NCI-H524 treated with DMSO at 0.1 percent for 48 hours (cell line): ENCODE results near the gene CILP2.
A peak's percentile ranks its signal among the peaks of the same experiment; 100 is the strongest.

Experiments used
- DNase-seq: peaks from one replicate; lab custom pipeline; 2025; lab: John Stamatoyannopoulos, UW

Gene CILP2

DNA sequence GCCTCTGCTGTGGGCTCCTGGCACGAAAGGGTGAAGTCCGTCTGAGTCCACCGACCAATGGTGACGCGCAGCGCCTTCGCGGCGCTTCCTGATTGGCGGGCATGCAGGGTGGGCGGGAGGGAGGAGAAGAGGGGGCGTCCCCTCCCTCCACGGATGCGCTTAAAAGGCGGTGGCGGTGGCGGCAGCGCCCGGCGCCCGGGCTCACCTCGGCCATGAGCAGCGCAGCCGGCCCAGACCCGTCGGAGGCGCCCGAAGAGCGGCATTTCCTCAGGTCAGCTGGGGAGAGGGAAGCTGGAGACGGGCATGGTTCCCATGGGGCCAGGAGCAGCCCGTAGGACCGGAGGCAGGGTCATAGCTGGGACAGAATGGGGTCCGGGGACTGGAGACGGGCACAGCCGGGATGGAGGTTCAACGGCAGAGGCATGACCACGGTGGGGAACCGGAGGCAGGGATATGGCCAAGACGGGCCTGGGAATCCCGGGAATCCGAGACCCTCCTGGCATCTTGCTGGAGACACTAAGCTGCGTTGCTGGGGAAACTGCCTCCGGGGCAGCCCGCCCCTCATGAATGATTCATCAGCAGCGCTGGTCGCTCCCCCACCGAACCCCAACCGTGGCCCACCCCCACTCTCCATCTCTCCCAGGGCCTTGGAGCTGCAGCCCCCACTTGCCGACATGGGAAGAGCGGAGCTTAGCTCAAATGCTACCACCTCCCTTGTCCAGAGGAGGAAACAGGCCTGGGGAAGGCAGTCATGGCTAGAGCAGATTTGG, 9.2 kb upstream of the CILP2 start, which contains the start of gene YJEFN3:
TSS of gene YJEFN3 (plus strand) at position 191 of the 770 bp plus-strand sequence. CDS start at position 213, 22 bp downstream.
- DNase-seq: no peak

DNA sequence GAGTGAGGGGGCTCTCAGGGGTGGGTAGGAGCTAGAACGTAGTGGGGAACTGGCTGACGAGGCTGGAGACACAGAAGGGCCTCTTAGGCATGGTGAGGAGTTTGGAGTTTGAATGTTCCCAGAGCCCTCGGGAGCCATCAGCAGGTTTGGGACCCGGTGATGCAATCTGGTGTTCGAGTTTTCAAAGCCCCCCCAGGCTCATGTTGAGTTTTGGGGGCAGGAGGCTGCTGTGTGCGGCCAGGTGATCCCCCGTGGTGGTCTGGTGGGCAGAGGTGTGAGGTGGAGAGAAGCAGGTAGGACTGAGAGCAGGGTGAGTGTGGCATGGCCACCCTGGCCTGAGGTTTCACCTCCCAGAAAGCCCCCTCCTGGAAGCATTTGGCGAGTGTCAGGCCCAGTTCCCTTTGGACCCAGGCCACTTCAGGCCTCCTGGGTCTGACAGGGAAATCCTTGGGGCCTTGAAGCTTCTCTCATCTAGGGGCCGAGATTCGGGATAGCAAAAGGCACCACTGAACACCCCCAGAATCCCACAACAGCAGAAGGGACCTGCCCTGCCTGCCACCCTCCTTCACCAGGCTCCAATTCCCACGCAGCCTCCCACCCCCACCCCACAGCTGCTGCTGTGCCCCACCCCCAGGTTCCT, 8.2 kb upstream of the CILP2 start:
- no peak for DNase-seq

DNA sequence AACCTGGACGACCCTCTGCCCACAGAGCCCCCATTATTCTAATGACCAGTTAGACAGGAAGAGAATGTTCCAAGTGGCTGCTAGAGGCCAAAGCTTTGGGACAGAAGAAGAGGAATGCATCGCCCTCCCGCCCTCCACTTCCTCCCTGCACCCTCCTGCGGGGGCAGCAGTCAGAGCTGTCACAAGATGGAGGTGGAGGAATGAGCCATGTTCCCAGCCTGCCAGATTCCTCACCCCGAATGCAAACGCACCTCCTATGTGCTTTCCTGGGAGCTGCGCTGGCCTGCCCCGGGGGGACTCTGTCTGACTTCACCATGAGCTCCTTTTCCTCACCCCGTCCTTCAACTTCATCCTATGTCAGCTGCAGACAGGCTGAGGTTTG, 7.7 kb upstream of the CILP2 start:
- DNase-seq: no peak

DNA sequence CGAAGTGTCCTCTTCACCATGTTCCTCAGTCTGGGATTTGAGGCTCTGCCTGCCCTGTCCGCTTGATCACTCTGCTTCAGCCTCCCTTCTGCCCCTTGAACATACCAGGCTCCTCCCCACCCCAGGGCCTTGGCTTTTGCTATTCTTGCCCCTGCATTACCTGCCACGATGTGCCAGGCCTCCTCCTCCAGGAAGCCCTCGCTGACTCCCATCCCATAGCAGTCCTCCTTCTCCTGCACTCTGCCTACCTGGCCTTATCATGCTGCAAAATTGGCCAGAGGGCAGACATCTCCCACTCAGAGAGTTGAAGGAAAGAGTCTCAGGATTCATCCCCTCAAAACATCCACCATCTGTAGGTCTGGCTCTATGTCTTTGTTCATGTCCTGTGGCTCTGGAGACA, 7.2 kb upstream of the CILP2 start:
- no peak for DNase-seq

DNA sequence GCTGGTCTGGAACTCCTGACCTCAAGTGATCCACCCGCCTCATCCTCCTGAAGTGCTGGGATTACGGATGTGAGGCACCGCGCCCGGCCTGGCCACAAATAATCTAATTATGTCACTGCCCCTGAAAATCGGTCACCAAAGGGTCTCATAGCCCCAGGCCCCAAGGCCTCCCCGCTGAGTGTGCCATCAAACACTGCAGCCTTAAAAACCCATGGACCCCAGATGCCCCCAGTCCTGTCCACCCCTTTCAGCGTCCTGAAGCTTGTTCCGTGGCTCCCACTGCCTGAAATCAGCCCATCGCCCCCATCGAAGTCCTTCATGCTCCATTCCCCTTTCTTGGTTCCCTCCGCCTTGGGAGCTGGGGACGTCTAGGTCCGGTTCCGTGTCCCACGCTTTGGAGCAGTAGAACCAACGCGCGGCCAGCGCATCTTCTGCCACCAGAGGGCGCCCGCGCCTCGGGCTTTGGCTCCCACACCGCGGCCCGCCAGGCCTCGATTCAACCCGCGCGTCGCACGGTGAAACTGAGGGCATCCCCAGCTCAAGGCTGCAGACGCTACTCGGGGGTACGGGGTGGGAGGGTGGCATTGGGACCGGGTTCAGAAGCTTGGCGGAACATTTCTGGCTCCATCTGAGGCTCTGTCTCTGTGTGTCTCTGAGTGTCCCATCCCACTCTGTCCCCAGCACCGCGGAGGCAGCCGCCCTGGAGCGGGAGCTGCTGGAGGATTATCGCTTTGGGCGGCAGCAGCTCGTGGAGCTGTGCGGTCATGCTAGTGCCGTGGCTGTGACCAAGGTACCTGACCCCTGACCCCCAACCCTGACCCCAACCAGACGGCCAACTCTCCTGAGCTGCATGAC, 5.9 kb upstream of the CILP2 start:
- no peak for DNase-seq

DNA sequence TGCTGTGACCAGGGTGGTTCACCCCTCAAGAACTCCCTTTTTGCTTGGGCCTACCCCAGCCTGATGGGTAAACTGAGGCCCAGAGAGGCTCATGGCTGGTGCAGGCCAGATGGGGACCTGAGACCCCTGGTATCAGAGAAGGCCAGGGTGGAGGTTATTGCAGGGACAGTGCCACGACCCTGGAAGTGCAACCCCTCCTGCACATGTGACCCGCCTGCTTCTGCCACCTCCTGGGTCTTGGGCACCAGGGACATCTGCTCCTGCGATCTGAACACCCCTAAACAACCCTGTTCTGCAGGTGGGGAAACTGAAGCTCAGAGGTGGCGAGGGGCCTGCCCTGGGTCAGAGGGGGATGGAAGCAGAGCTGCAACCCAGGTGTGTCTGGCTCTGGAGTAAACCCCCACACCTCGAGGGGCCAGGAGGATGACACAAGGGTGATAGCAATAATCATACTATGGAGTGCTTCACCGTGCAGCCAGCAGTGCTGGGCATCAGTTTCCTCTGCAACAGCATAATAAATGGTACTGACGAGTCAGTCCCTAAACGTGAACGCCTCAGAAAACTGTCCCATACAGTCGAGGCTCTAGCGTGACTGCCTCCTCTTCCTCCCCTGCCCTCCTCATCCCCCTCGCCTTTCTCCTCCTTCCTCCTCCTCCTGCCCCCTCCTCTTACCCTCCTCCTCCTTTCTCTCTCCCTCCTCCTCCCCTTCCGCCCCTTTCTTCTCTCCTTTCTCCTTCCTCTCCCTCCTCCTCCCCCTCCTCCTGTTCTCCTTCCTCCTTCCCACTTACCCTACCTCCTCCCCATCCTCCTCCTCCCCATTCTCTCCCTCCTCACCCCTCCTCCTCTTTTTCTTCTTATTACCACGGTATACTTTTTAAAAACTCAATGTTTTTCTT, 5.0 kb upstream of the CILP2 start:
- DNase-seq: no peak

DNA sequence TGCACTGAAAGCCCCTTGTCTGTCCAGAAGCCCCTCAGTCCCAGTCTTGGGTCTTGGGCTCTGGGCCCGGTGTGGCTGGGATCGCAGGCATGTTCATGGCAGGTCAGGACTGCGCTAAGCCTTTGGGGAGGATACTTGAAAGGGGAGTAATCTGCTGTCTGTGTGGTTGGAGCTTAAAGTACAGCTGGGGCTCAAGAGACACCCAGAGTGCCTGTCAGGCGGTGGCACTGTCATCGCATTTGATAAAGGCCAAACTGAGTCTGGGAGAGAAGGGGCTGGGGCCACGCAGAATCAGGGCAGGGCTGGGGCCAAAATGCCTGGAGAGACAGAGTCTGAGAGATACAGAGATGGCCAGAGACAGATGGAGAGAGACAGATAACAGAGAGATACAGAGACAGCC, 4.2 kb upstream of the CILP2 start:
- peak; percentile 19 for DNase-seq

DNA sequence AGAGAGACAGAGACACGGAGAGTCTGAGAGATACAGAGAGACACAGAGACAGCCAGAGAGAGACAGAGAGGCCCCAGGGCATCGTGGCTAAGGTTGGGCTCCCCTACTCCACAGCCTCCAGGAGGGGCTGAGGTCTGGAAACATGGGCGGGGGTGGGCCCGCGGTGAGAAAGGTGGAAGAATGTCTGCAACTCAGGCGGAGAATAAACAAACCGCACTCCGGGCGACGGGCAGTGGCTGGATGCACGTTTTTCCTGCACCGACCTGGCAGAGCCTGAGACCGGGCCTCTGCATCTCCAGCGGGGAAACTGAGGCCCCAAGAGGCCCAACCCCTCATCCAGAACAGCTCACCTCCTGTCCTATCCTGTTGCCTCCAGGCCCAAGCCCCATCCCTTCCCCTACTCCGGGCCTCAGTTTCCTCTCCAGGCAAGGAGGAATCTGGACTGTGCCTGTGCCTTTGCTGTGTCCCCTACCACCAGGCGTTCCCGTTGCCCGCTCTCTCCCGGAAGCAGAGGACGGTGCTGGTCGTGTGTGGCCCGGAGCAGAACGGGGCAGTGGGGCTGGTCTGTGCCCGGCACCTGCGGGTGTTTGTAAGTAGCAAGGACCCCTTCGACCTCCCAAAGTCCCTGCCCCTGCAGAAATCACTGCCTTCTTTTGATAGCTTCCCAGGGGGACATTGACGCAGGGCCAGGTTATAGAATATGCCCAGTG, 3.4 kb upstream of the CILP2 start:
- DNase-seq: no peak

DNA sequence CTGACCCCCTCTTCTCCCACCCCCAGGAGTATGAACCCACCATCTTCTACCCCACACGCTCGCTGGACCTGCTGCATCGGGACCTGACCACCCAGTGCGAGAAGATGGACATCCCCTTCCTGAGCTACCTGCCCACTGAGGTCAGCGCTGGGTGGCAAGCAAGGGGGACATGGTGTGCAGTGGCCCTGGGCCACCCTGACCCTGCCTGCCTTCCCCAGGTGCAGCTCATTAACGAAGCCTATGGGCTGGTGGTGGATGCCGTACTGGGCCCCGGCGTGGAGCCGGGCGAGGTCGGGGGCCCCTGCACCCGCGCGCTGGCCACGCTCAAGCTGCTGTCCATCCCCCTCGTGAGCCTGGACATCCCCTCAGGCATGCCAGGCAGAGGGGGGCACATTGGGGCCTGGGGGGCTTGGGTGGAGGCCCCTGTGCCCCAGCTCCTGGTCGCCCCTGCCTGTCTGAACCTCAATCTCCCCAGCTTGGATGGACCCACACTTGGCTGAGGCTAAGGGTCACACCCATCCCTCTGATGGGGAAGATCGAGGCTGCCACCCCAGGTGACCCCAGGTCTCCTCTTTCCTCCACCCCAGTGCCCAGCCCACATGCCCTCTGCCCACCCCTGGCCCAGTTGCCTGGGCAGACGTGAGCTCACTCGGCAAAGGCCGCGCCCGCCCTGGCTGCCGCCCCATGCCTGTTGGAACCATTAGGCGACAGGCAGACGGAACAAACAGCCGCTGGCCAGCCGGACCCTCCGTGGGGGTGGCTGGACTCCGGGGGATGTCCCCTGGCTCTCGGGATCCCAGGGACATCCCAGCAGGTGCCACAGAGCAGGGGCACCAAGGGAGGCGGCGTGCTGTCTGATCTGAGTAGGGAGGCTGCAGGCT, 2.5 kb upstream of the CILP2 start:
- no peak for DNase-seq

DNA sequence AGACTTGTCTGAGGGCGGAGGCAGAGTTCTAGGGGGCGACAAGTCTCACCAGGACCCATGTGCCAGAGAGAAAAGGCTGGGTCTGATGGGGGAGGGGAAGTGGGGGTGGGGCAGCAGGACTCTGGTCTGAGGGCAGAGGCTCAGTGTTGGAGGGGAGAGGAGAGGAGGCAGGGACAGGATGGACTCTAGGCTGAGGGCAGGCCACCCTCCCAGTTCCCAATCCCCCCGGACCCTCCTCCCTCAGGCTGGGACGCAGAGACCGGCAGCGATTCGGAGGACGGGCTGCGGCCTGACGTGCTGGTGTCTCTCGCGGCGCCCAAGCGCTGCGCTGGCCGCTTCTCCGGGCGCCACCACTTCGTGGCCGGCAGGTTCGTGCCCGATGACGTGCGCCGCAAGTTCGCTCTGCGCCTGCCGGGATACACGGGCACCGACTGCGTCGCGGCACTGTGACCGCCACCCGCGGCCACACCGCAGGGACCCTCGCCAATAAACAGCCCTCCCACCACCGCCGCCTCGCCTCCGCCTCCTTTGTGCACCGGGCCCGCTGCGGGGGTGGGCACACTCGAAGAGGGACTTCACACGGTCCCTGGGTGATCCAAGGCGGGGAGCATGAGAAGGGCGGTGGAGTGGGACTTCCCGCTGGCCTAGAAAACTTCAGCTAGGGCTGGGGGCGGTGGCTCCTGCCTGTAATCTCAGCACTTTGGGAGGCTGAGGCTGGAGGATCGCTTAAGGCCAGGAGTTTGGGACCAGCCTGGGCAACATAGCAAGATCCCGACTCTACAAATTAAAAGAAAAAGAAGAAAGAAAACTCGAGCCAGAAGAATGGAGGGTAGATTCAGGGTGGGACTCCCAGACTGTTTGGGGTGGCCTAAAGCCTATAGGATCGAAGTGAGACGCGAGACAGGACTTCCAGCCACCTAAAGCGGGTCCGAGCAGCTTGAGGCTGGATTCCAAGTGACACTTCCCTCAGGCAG, 703 bp upstream of the CILP2 start:
- no peak for DNase-seq

DNA sequence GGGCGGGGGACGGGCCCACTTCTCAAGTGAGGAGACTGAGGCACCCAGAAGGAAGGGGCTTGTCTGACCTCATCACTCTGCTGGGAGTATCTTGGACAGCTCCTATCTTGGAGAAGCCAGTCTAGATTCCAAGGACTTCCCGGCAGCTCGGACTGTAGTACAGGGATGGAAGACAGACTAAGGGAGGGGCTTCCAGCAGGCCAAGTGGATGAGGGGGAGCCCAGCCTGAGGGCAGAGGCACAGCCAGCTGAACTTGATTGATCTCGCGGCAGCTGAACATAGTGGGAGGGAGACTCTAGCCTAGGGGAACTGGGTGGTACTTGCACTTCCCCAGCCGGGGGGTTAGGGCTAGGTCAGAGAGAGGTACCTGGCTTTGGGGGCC, 711 bp downstream of the CILP2 start:
- no peak for DNase-seq

DNA sequence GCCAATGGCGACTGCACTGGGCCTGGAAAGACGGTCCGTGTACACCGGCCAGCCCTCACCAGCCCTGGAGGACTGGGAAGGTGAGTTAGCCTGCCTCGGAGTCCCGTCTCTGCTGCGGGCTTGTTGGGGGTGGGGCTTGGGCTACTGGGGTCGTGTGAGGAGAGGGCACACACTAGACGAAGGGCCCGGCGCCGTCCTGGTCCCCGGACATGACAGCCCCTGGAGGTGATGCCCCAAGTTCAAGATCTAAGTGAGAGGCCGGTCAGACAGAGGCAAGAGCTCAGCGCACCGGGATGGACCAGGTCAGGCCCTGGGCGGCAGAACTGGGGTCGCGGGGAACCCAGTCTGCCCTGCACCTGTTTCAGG, 1.6 kb downstream of the CILP2 start:
- no peak for DNase-seq

DNA sequence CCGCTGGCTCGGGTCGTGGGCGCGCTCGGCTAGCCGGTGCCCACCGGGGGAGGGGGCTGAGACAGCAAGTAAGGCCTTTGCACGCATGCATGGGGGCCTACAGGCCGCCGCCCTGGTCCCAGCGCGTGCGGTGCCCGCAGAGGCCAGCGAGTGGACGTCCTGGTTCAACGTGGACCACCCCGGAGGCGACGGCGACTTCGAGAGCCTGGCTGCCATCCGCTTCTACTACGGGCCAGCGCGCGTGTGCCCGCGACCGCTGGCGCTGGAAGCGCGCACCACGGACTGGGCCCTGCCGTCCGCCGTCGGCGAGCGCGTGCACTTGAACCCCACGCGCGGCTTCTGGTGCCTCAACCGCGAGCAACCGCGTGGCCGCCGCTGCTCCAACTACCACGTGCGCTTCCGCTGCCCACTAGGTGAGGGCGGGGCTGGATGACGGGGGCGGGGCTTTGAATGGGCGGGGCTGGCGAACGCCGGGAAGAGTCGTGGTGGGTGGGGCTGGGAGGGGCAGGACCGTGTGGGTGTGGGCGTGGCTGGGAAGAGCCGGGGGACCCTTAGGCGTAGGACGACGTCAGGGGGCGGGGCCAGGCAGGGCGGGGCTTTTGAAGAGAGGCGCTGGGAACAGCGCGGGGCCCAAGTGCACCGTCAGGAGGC, 2.1 kb downstream of the CILP2 start:
- DNase-seq: no peak

DNA sequence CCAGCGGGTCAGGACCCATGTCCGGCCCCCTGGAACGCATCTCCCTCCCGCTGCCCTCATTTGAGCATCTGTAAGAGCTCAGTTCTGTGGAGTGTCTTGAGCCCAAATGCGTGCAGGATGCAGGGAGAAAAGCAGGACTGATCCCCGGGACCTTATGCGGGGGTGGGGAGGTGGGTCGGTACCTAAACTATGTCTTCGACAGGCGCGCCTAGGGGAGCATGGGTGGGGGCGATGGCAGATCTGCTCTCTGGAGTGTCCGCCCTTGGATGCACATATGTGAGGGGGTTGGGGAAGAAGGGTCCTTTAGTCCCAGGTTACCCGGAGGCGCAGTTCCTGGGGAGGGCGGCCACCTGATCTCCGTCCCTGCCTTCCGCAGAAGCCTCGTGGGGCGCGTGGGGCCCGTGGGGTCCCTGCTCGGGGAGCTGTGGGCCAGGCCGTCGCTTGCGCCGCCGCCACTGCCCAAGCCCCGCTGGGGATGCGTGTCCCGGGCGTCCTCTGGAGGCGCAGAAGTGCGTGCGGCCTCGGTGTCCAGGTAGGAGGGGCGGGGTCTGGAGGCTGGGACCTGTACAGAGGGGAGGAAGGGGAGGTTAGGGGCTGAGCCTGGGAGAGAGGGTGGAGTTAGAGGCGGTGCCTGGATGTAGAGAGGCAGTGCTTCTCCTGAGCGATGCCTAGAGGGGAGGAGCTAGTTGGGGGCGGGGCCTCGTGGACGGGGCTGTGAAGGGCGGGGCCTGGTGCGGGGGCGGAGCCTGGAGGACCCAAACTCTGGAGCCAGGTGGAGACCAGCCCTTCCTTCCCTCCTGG, 2.9 kb downstream of the CILP2 start:
- no peak for DNase-seq

DNA sequence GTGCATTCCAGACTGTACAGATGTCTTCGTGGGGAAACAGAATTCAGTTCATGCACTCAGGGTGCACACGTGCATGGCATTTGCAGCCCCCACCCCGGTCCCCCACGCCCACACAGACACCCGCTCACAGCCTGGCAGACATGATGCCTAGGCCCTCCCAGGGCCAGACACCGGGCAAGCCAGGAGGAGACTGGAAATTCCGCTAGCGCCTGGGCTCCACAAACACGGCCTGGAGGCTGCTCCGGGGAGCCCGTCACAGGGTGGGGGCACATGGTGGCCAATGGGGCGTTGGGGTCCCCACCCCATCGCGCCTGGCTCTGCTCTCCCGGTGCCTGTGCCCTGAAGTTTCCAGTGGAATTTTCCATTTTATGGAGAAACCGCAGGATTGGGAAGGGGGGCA, 3.6 kb downstream of the CILP2 start:
- DNase-seq: no peak

DNA sequence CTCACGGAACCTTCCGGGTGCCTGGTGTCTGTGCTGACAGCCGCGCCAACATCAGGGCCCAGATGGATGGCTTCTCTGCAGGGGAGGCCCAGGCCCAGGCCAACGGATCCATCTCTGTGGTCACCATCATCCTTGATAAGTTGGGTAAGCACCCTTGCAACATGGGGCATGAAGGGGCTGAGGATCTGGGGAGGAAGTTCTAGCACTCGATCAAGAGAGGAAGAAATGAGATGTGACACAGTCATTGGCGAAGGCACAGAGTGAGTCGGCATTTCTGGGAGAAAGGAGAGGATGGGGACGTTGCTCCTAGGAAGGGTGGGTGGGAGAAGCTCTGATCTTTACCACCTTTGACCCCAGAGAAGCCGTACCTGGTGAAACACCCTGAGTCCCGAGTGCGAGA, 4.4 kb downstream of the CILP2 start:
- DNase-seq: no peak

DNA sequence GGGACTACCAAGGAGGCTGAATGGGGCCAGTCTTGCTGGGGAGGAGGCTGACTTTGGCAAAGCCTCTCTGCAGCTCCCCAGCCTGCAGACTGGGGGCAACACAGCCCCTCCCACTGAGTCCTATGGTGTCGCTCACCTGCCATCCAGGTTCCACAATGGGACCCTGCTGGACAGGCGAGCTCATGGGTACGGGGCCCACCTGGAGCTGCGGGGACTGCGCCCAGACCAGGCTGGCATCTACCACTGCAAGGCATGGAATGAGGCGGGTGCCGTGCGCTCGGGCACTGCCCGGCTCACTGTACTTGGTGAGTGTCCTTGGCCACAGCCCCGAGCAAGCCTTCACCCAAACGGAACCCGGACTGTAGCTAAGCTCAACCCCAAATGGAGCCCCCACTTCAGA, 5.0 kb downstream of the CILP2 start:
- DNase-seq: no peak

DNA sequence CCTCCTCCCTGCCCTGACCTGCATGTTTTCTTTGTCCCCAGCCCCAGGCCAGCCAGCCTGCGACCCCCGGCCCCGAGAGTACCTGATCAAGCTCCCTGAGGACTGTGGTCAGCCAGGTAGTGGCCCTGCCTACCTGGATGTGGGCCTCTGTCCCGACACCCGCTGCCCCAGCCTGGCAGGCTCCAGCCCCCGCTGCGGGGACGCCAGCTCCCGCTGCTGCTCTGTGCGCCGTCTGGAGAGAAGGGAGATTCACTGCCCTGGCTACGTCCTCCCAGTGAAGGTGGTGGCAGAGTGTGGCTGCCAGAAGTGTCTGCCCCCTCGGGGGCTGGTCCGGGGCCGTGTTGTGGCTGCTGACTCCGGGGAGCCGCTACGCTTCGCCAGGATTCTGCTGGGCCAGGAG, 5.6 kb downstream of the CILP2 start:
- DNase-seq: no peak
